Activated B cell treated with CpG ODN at 0.5 μM for 24 hours (primary cell): ENCODE data around the gene NDUFAF4. TPM values are rescaled to one million over a fixed set of nuclear protein-coding genes. Genes with fewer than 3 reads are reported as not detected.

Experiments used
- ATAC-seq: fragments of 200-7000 bp; cut with Tn5 transposase; one replicate; pipeline ENCODE4 v1.10.0; 2021; ENCODE audit warnings: low read depth, mild to moderate bottlenecking, moderate library complexity
- CTCF ChIA-PET: fragments of 350-600 bp; sonication (Branson Sonifier 250); formaldehyde crosslinking; loops from one replicate; lab custom pipeline; 2021; ENCODE audit warnings: antibody characterized with exemption; lab: Charles Lee
- POLR2A ChIA-PET: fragments of 350-600 bp; sonication (Branson Sonifier 250); formaldehyde crosslinking; loops from one replicate; lab custom pipeline; 2021; ENCODE audit warnings: antibody characterized with exemption; lab: Charles Lee
- DNase-seq: peaks from one replicate; pipeline ENCODE4 v3.0.0; 2022
- H3K27ac Mint-ChIP-seq: one replicate; pipeline ENCODE4 v1.8.0; 2020; ENCODE audit warnings: mixed read lengths
- H3K27me3 Mint-ChIP-seq: one replicate; pipeline ENCODE4 v1.8.0; 2021; ENCODE audit warnings: mixed read lengths
- H3K36me3 Mint-ChIP-seq: one replicate; pipeline ENCODE4 v1.8.0; 2021; ENCODE audit warnings: low read depth, mixed read lengths
- H3K4me1 Mint-ChIP-seq: one replicate; pipeline ENCODE4 v1.8.0; 2021; ENCODE audit warnings: mixed read lengths
- H3K4me3 Mint-ChIP-seq: one replicate; pipeline ENCODE4 v1.8.0; 2020; ENCODE audit warnings: mild to moderate bottlenecking, mixed read lengths
- H3K9me3 Mint-ChIP-seq: one replicate; pipeline ENCODE4 v1.8.0; 2020; ENCODE audit warnings: mixed read lengths
- CTCF ChIP-seq: fragments of 200-600 bp; IDR thresholded peaks from one replicate; pipeline ENCODE4 v1.8.0; 2022; ENCODE audit warnings: antibody characterized with exemption, mild to moderate bottlenecking
- intact Hi-C: fragments of 100-400 bp; cut with micrococcal nuclease; formaldehyde crosslinking; loops from one replicate; pipeline ENCODE4 v1.15.1; 2024
- total RNA-seq: library from RNA; stranded (reverse); gene quantifications from 2 replicates; pipeline ENCODE4 v1.2.3, GENCODE V29; 2022

NDUFAF4 gene
- total RNA-seq, 1 donor from 2014 or later, result 39.9 TPM

GRCh38 chr6:96865055-96865405 is 32.7 kb downstream of the NDUFAF4 start:
- DNase-seq, result no peak
- Mint-ChIP-seq H3K27me3 (peaks cover 18% of the 10 kb centered on the region), H3K4me3 (no peak overlapping the region), H3K36me3 (no peaks in the 10 kb centered on the region), H3K27ac (no peak overlapping the region), H3K4me1 (no peaks in the 10 kb centered on the region), H3K9me3 (no peaks in the 10 kb centered on the region)
- no peak for ATAC-seq
- TF ChIP-seq CTCF, result no peak
- ChIA-PET POLR2A (no interaction called here), CTCF (no interaction called here)
- intact Hi-C loops, result no loop called here

GRCh38 chr6:96864216-96865054 is 33.3 kb downstream of the NDUFAF4 start:
- Mint-ChIP-seq H3K4me3 (no peak overlapping the region), H3K4me1 (no peaks in the 10 kb centered on the region), H3K36me3 (no peaks in the 10 kb centered on the region), H3K27me3 (peaks cover 21% of the 10 kb centered on the region), H3K27ac (no peak overlapping the region), H3K9me3 (no peaks in the 10 kb centered on the region)
- intact Hi-C loops, result no loop called here
- DNase-seq, result no peak
- TF ChIP-seq CTCF, result no peak
- ChIA-PET POLR2A (no interaction called here), CTCF (no interaction called here)
- ATAC-seq, result no peak

- H3K27ac Mint-ChIP-seq, result no peak overlapping the region
- no peak for DNase-seq
- ChIA-PET POLR2A (no interaction called here), CTCF (no interaction called here)
- H3K4me1 Mint-ChIP-seq, result no peaks in the 10 kb centered on the region
- no peaks in the 10 kb centered on the region for H3K9me3 Mint-ChIP-seq
- no peaks in the 10 kb centered on the region for H3K36me3 Mint-ChIP-seq
- TF ChIP-seq CTCF, result no peak
- peaks cover 22% of the 10 kb centered on the region for H3K27me3 Mint-ChIP-seq
- intact Hi-C loops, result no loop called here
- no peak for ATAC-seq
- H3K4me3 Mint-ChIP-seq, result no peak overlapping the region
Observed at GRCh38 chr6:96862560-96862959, 35.1 kb downstream of the NDUFAF4 start.

- peaks cover 22% of the 10 kb centered on the region for H3K27me3 Mint-ChIP-seq
- H3K9me3 Mint-ChIP-seq, result no peaks in the 10 kb centered on the region
- no peak overlapping the region for H3K27ac Mint-ChIP-seq
- intact Hi-C loops, result no loop called here
- H3K4me3 Mint-ChIP-seq, result no peak overlapping the region
- H3K36me3 Mint-ChIP-seq, result no peaks in the 10 kb centered on the region
- ATAC-seq, result no peak
- no peak for DNase-seq
- POLR2A ChIA-PET, result no interaction called here
- H3K4me1 Mint-ChIP-seq, result no peaks in the 10 kb centered on the region
- CTCF ChIA-PET, result no interaction called here
- no peak for TF ChIP-seq CTCF
Observed at GRCh38 chr6:96861588-96861987, 36.1 kb downstream of the NDUFAF4 start.

- TF ChIP-seq CTCF, result no peak
Observed at GRCh38 chr6:96856856-96857255, 40.8 kb downstream of the NDUFAF4 start.

More at GRCh38 chr6:96856856-96857255, 40.8 kb downstream of the NDUFAF4 start:
- Mint-ChIP-seq H3K9me3 (no peaks in the 10 kb centered on the region), H3K27me3 (peaks cover 10% of the 10 kb centered on the region), H3K4me1 (no peaks in the 10 kb centered on the region), H3K4me3 (no peak overlapping the region), H3K36me3 (no peaks in the 10 kb centered on the region), H3K27ac (no peak overlapping the region)
- ChIA-PET POLR2A (no interaction called here), CTCF (no interaction called here)
- intact Hi-C loops, result no loop called here
- DNase-seq (no peak), ATAC-seq (no peak)
